ENCODE results near the gene LNX1.

Gene LNX1

GRCh38 chr4:53598901-53599300, 7.6 kb upstream of the LNX1 start:
- no peak for DNase-seq

GRCh38 chr4:53598483-53598882, 7.2 kb upstream of the LNX1 start:
- no peak for DNase-seq

- no peak for DNase-seq
Observed at GRCh38 chr4:53596901-53597300, 5.6 kb upstream of the LNX1 start.

GRCh38 chr4:53595834-53596233, 4.5 kb upstream of the LNX1 start:
- DNase-seq, result no peak

- DNase-seq, result no peak
Observed at GRCh38 chr4:53595204-53595603, 3.9 kb upstream of the LNX1 start.

- DNase-seq, result no peak
Observed at GRCh38 chr4:53593765-53594164, 2.5 kb upstream of the LNX1 start.

- DNase-seq, result no peak
Observed at GRCh38 chr4:53592686-53593501, 1.6 kb upstream of the LNX1 start.

GRCh38 chr4:53592122-53592521, 836 bp upstream of the LNX1 start:
- DNase-seq, result no peak

GRCh38 chr4:53590187-53590586, 1.1 kb downstream of the LNX1 start:
- no peak for DNase-seq

- no peak for DNase-seq
Observed at GRCh38 chr4:53589511-53589910, 1.8 kb downstream of the LNX1 start.

- DNase-seq, result no peak
Observed at GRCh38 chr4:53587135-53587534, 4.2 kb downstream of the LNX1 start.

GRCh38 chr4:53586121-53586816, 5.0 kb downstream of the LNX1 start:
- DNase-seq, result peak; percentile 31

- DNase-seq, result no peak
Observed at GRCh38 chr4:53584658-53585057, 6.6 kb downstream of the LNX1 start.

- DNase-seq, result no peak
Observed at GRCh38 chr4:53583513-53583912, 7.8 kb downstream of the LNX1 start.

GRCh38 chr4:53582194-53582593, 9.1 kb downstream of the LNX1 start:
- DNase-seq, result no peak

- no peak for DNase-seq
Observed at GRCh38 chr4:53580274-53580673, 11.0 kb downstream of the LNX1 start.

- no peak for DNase-seq
Observed at GRCh38 chr4:53579826-53580225, 11.5 kb downstream of the LNX1 start.

- no peak for DNase-seq
Observed at GRCh38 chr4:53576676-53577372, 14.5 kb downstream of the LNX1 start.

- no peak for DNase-seq
Observed at GRCh38 chr4:53576071-53576617, 15.1 kb downstream of the LNX1 start.

- DNase-seq, result no peak
Observed at GRCh38 chr4:53575552-53575951, 15.7 kb downstream of the LNX1 start.

- DNase-seq, result no peak
Observed at GRCh38 chr4:53574528-53574927, 16.8 kb downstream of the LNX1 start.

- no peak for DNase-seq
Observed at GRCh38 chr4:53573696-53574095, 17.6 kb downstream of the LNX1 start.

- no peak for DNase-seq
Observed at GRCh38 chr4:53572600-53572994, 18.7 kb downstream of the LNX1 start.

Data from NCI-H446 treated with DMSO at 0.1 percent for 48 hours (cell line).